Activated T-cell treated with anti-CD3 and anti-CD28 coated beads, Interleukin-2, amount 50 U/mL, for 72 hours (primary cell): ENCODE results near the gene WNT9B. TPM values are rescaled to one million over a fixed set of nuclear protein-coding genes. Genes with fewer than 3 reads are reported as not detected.

ENCODE experiments used
- ATAC-seq, 2 donors: fragments of 150-1000 bp; cut with Tn5 transposase; replicated peaks in 1 of 2; 2 replicates each; pipeline ENCODE4 v1.10.0; 2021; ENCODE audit warnings: moderate library complexity in 2 of 2, mild to moderate bottlenecking in 1 of 2
- DNase-seq, 2 donors: peaks; one replicate each; pipeline ENCODE4 v3.0.0; 2021 to 2022; ENCODE audit warnings: mixed read lengths in 1 of 2
- H3K27ac Mint-ChIP-seq: one replicate; pipeline ENCODE4 v1.8.0; 2022; ENCODE audit warnings: mild to moderate bottlenecking, moderate library complexity, mixed read lengths
- H3K27me3 Mint-ChIP-seq: one replicate; pipeline ENCODE4 v1.8.0; 2022; ENCODE audit warnings: low read depth, mixed read lengths
- H3K36me3 Mint-ChIP-seq, 2 donors: one replicate each; pipeline ENCODE4 v1.8.0; 2022; ENCODE audit warnings: mixed read lengths in 2 of 2, mild to moderate bottlenecking in 1 of 2; ENCODE audit not compliant: insufficient read depth in 2 of 2
- H3K4me1 Mint-ChIP-seq: one replicate; pipeline ENCODE4 v1.8.0; 2022; ENCODE audit warnings: low read depth, mixed read lengths
- H3K4me3 Mint-ChIP-seq, 2 donors: one replicate each; pipeline ENCODE4 v1.8.0; 2022; ENCODE audit warnings: mild to moderate bottlenecking in 2 of 2, mixed read lengths in 2 of 2, moderate library complexity in 2 of 2
- H3K9me3 Mint-ChIP-seq, 2 donors: one replicate each; pipeline ENCODE4 v1.8.0; 2022; ENCODE audit warnings: mixed read lengths in 2 of 2
- total RNA-seq, 2 donors: library from RNA; stranded (reverse); gene quantifications; one replicate each; pipeline ENCODE4 v1.2.3, GENCODE V29; 2022

The WNT9B gene
- total RNA-seq, 2 donors from 2014 or later: not detected

- H3K27me3 Mint-ChIP-seq: peaks cover 77% of the 10 kb centered on the region
- DNase-seq (no peak), ATAC-seq (no peak)
- no peak overlapping the region for H3K27ac Mint-ChIP-seq
- H3K9me3 Mint-ChIP-seq: peaks cover 0 to 2% of the 10 kb centered on the region in 2 donors
- H3K4me1 Mint-ChIP-seq: peaks cover 5% of the 10 kb centered on the region
- peaks cover 0 to under 1% of the 10 kb centered on the region in 2 donors for H3K36me3 Mint-ChIP-seq
- H3K4me3 Mint-ChIP-seq: no peak overlapping the region
These were observed 2.8 kb upstream of the WNT9B start for GRCh38 chr17:46848534-46848933.

GRCh38 chr17:46850688-46851028 is 725 bp upstream of the WNT9B start:
- Mint-ChIP-seq H3K4me1 (peaks cover 5% of the 10 kb centered on the region), H3K36me3 (no peaks in the 10 kb centered on the region), H3K27ac (no peak overlapping the region), H3K9me3 (no peaks in the 10 kb centered on the region), H3K27me3 (peaks cover 81% of the 10 kb centered on the region), H3K4me3 (peak overlapping the region in 1 of 2 donors; percentile 50)
- no peak for ATAC-seq
- no peak for DNase-seq

GRCh38 chr17:46853896-46854444 is 2.6 kb downstream of the WNT9B start:
- Mint-ChIP-seq H3K9me3 (no peaks in the 10 kb centered on the region), H3K27ac (no peak overlapping the region), H3K36me3 (no peaks in the 10 kb centered on the region), H3K4me3 (no peak overlapping the region), H3K27me3 (peaks cover 69% of the 10 kb centered on the region), H3K4me1 (peaks cover 5% of the 10 kb centered on the region)
- DNase-seq: no peak
- ATAC-seq: no peak

GRCh38 chr17:46854515-46854914 is 3.1 kb downstream of the WNT9B start:
- Mint-ChIP-seq H3K36me3 (no peaks in the 10 kb centered on the region), H3K27me3 (peaks cover 63% of the 10 kb centered on the region), H3K4me3 (no peak overlapping the region), H3K9me3 (no peaks in the 10 kb centered on the region), H3K27ac (no peak overlapping the region), H3K4me1 (peaks cover 5% of the 10 kb centered on the region)
- ATAC-seq (no peak), DNase-seq (no peak)

GRCh38 chr17:46854948-46855347 is 3.6 kb downstream of the WNT9B start:
- ATAC-seq: no peak
- Mint-ChIP-seq H3K27me3 (peaks cover 59% of the 10 kb centered on the region), H3K4me1 (peaks cover 5% of the 10 kb centered on the region)

GRCh38 chr17:46857600-46857999 is 6.2 kb downstream of the WNT9B start:
- no peaks in the 10 kb centered on the region for H3K9me3 Mint-ChIP-seq

More at GRCh38 chr17:46854948-46855347, 3.6 kb downstream of the WNT9B start:
- Mint-ChIP-seq H3K4me3 (no peak overlapping the region), H3K36me3 (no peaks in the 10 kb centered on the region), H3K9me3 (no peaks in the 10 kb centered on the region), H3K27ac (no peak overlapping the region)
- no peak for DNase-seq

GRCh38 chr17:46859996-46860395 is 8.6 kb downstream of the WNT9B start:
- Mint-ChIP-seq H3K9me3 (no peaks in the 10 kb centered on the region), H3K27me3 (peaks cover 35% of the 10 kb centered on the region), H3K4me3 (no peak overlapping the region), H3K27ac (no peak overlapping the region), H3K4me1 (no peaks in the 10 kb centered on the region), H3K36me3 (no peaks in the 10 kb centered on the region)
- no peak for DNase-seq
- no peak for ATAC-seq

More at GRCh38 chr17:46857600-46857999, 6.2 kb downstream of the WNT9B start:
- Mint-ChIP-seq H3K27me3 (peaks cover 41% of the 10 kb centered on the region), H3K27ac (no peak overlapping the region), H3K4me1 (no peaks in the 10 kb centered on the region), H3K36me3 (no peaks in the 10 kb centered on the region), H3K4me3 (no peak overlapping the region)
- DNase-seq (no peak), ATAC-seq (no peak)

- Mint-ChIP-seq H3K4me1 (no peaks in the 10 kb centered on the region), H3K27ac (no peak overlapping the region), H3K4me3 (no peak overlapping the region), H3K27me3 (peaks cover 31% of the 10 kb centered on the region), H3K9me3 (no peaks in the 10 kb centered on the region), H3K36me3 (no peaks in the 10 kb centered on the region)
- DNase-seq (no peak), ATAC-seq (no peak)
These were observed 11.6 kb downstream of the WNT9B start for GRCh38 chr17:46862949-46863348.

GRCh38 chr17:46863383-46864121 is 12.2 kb downstream of the WNT9B start:
- Mint-ChIP-seq H3K27me3 (peaks cover 31% of the 10 kb centered on the region), H3K36me3 (no peaks in the 10 kb centered on the region), H3K9me3 (no peaks in the 10 kb centered on the region), H3K4me1 (no peaks in the 10 kb centered on the region), H3K27ac (no peak overlapping the region), H3K4me3 (no peak overlapping the region)
- ATAC-seq (no peak), DNase-seq (no peak)

GRCh38 chr17:46865100-46865499 is 13.7 kb downstream of the WNT9B start:
- DNase-seq (no peak), ATAC-seq (no peak)
- Mint-ChIP-seq H3K9me3 (no peaks in the 10 kb centered on the region), H3K36me3 (no peaks in the 10 kb centered on the region), H3K4me1 (no peaks in the 10 kb centered on the region), H3K27me3 (peaks cover 31% of the 10 kb centered on the region), H3K4me3 (no peak overlapping the region), H3K27ac (no peak overlapping the region)

GRCh38 chr17:46866325-46866724 is 14.9 kb downstream of the WNT9B start:
- Mint-ChIP-seq H3K27ac (no peak overlapping the region), H3K4me3 (no peak overlapping the region), H3K36me3 (no peaks in the 10 kb centered on the region), H3K27me3 (peaks cover 28% of the 10 kb centered on the region), H3K9me3 (no peaks in the 10 kb centered on the region), H3K4me1 (no peaks in the 10 kb centered on the region)
- DNase-seq (no peak), ATAC-seq (no peak)

- Mint-ChIP-seq H3K4me1 (no peaks in the 10 kb centered on the region), H3K36me3 (no peaks in the 10 kb centered on the region), H3K27ac (no peak overlapping the region), H3K4me3 (no peak overlapping the region), H3K9me3 (no peaks in the 10 kb centered on the region), H3K27me3 (peaks cover 25% of the 10 kb centered on the region)
- no peak for DNase-seq
- no peak for ATAC-seq
These were observed 15.4 kb downstream of the WNT9B start for GRCh38 chr17:46866747-46867146.

- Mint-ChIP-seq H3K27ac (no peak overlapping the region), H3K4me1 (no peaks in the 10 kb centered on the region), H3K27me3 (peaks cover 18% of the 10 kb centered on the region), H3K9me3 (no peaks in the 10 kb centered on the region), H3K36me3 (no peaks in the 10 kb centered on the region), H3K4me3 (no peak overlapping the region)
- DNase-seq (no peak), ATAC-seq (no peak)
These were observed 17.4 kb downstream of the WNT9B start for GRCh38 chr17:46868689-46869187.

- ATAC-seq (no peak), DNase-seq (no peak)
- Mint-ChIP-seq H3K27ac (no peak overlapping the region), H3K4me3 (no peak overlapping the region), H3K36me3 (no peaks in the 10 kb centered on the region), H3K27me3 (peaks cover 18% of the 10 kb centered on the region), H3K9me3 (no peaks in the 10 kb centered on the region), H3K4me1 (no peaks in the 10 kb centered on the region)
These were observed 17.9 kb downstream of the WNT9B start for GRCh38 chr17:46869296-46869695.
